ENCODE measurements around the gene NBPF3.

GRCh38 chr1:21495225-21495820 lies 55.4 kb downstream of the NBPF3 start:
- TF ChIP-seq TAF1 (IDR thresholded peaks at IDR 0.05; ENCODE audit: low read depth, low read length) (no peak), POLR2A (IDR thresholded peaks at IDR 0.05; ENCODE audit: low read depth, low read length) (no peak), POLR2AphosphoS5 (IDR thresholded peaks at IDR 0.05; ENCODE audit: low read depth, low read length) (no peak), PAX5 (IDR thresholded peaks at IDR 0.05; ENCODE audit: insufficient read depth, low read length, severe bottlenecking) (no peak), POU2F2 (IDR thresholded peaks at IDR 0.05; ENCODE audit: low read depth, low read length) (no peak)
